Measurements from ENCODE around the gene ELP2.
"Not testable (repeated sequence)": the region's sequence is repeated elsewhere in the genome, so short reads cannot be mapped to it uniquely, and the experiment has no call there.

Gene ELP2

GRCh38 chr18:36155851-36156757 lies 26.4 kb downstream of the ELP2 start:
- TF ChIP-seq, protein P1, sequence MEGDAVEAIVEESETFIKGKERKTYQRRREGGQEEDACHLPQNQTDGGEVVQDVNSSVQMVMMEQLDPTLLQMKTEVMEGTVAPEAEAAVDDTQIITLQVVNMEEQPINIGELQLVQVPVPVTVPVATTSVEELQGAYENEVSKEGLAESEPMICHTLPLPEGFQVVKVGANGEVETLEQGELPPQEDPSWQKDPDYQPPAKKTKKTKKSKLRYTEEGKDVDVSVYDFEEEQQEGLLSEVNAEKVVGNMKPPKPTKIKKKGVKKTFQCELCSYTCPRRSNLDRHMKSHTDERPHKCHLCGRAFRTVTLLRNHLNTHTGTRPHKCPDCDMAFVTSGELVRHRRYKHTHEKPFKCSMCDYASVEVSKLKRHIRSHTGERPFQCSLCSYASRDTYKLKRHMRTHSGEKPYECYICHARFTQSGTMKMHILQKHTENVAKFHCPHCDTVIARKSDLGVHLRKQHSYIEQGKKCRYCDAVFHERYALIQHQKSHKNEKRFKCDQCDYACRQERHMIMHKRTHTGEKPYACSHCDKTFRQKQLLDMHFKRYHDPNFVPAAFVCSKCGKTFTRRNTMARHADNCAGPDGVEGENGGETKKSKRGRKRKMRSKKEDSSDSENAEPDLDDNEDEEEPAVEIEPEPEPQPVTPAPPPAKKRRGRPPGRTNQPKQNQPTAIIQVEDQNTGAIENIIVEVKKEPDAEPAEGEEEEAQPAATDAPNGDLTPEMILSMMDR (conservative IDR thresholded peaks at IDR 0.05; ENCODE audit: low read depth, low read length): no peak
- DNase-seq (ENCODE audit: low read depth): no peak
- no peak overlapping the region for H3K4me3 ChIP-seq (ENCODE audit: low read length)

GRCh38 chr18:36157441-36157840 lies 27.7 kb downstream of the ELP2 start:
- no peak for DNase-seq (ENCODE audit: low read depth)
- TF ChIP-seq, protein P1 (conservative IDR thresholded peaks at IDR 0.05; ENCODE audit: low read depth, low read length): no peak
- no peak overlapping the region for H3K4me3 ChIP-seq (ENCODE audit: low read length)

GRCh38 chr18:36158266-36158867 lies 28.7 kb downstream of the ELP2 start:
- DNase-seq (ENCODE audit: low read depth): no peak
- H3K4me3 ChIP-seq (ENCODE audit: low read length): no peak overlapping the region
- TF ChIP-seq, protein P1 (conservative IDR thresholded peaks at IDR 0.05; ENCODE audit: low read depth, low read length): no peak

DNA sequence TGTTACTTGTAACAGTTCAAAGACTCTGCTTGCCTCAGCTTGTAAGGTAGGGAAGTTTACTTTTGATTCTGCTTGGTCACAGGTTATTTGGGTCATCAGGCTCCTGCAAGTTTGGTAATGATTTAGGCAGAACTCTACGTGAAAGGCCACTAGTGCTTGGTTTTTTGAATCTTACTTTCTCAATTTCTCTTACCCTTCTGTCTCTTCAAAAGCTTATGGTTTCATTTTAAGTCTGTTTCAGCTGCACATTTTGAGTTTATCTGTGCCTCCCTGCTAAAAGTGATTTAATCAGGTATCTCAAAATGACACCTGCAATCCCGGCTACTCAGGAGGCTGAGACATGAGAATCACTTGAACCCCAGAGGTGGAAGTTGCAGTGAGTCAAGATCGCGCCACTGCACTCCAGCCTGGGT lies 31.3 kb downstream of the ELP2 start:
- H3K4me3 ChIP-seq (ENCODE audit: low read length): no peak overlapping the region
- no peak for DNase-seq (ENCODE audit: low read depth)
- TF ChIP-seq, protein P1 (conservative IDR thresholded peaks at IDR 0.05; ENCODE audit: low read depth, low read length): no peak

DNA sequence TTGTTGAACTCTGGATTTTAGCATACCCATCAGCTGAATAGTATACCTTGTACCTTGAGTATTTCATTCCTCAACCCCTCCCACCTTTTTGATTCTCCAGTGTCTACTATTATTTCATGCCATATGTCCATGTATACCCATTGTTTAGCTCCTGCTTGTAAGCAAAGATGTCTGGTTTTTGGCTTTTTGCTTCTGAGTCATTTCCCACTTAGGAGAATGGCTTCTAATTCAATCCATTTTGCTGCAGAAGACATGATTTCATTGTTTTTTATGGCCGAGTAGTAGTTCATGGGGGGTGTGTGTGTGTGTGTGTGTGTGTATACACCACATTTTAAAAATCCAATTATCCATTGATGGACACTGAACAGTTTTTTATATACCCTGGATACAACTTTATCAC lies 33.3 kb downstream of the ELP2 start:
- TF ChIP-seq, protein P1 (conservative IDR thresholded peaks at IDR 0.05; ENCODE audit: low read depth, low read length): no peak
- H3K4me3 ChIP-seq (ENCODE audit: low read length): no peak overlapping the region
- DNase-seq (ENCODE audit: low read depth): no peak

GRCh38 chr18:36167692-36168218 lies 38.1 kb downstream of the ELP2 start:
- TF ChIP-seq, protein P1 (conservative IDR thresholded peaks at IDR 0.05; ENCODE audit: low read depth, low read length): no peak

DNA sequence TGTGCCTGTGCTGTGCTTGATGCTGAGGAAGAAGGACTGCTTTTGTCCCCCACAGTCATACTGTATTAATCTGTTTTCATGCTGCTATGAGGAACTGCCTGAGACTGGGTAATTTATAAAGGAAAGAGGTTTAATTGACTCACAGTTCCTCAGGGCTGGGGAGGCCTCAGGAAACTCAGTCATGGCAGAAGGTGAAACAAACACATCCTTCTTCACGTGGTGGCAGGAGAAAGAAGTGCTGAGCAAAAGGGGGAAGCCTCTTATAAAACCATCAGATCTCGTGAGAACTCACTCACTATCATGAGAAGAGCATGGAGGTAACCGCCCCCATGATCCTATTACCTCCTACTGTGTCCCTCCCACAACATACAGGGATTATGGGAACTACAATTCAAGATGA lies 38.6 kb downstream of the ELP2 start:
- not testable (repeated sequence) for DNase-seq (ENCODE audit: low read depth); H3K4me3 ChIP-seq (ENCODE audit: low read length)

More at GRCh38 chr18:36167692-36168218, 38.1 kb downstream of the ELP2 start:
- no peak overlapping the region for H3K4me3 ChIP-seq (ENCODE audit: low read length)
- no peak for DNase-seq (ENCODE audit: low read depth)

Data from retinal pigment epithelial cell (primary cell).